ENCODE data around the gene SF3B6.

- TF ChIP-seq CTCF (conservative IDR thresholded peaks at IDR 0.05 in 1 of 2, IDR thresholded peaks at IDR 0.05 in 1 of 2; ENCODE audit: low read depth in 1 of 2, low read length in 2 of 2): no peak
- no peak for TF ChIP-seq EZH2 (IDR thresholded peaks at IDR 0.05; ENCODE audit: low read length, missing control alignments)
Measured at GRCh38 chr2:24111407-24111901, 35.3 kb upstream of the SF3B6 start.

All from fibroblast of lung (primary cell).